HepG2 (cell line): ENCODE data around the gene NSMCE1. TPM values are rescaled to one million over a fixed set of nuclear protein-coding genes. Genes with fewer than 3 reads are reported as not detected.

ENCODE experiments used
- DR1 ChIP-seq: sonication (generic); formaldehyde crosslinking; IDR thresholded peaks from 2 replicates; pipeline ENCODE4 v1.8.0; 2021; ENCODE audit warnings: mild to moderate bottlenecking, missing genetic modification reagents, inconsistent platforms
- FOXO4 ChIP-seq: sonication (generic); formaldehyde crosslinking; conservative IDR thresholded peaks from 2 replicates; pipeline ENCODE4 v1.8.1; 2023; ENCODE audit warnings: missing genetic modification reagents
- FOXP4 ChIP-seq: sonication (generic); formaldehyde crosslinking; IDR thresholded peaks from 2 replicates; pipeline ENCODE4 v1.4.0; 2020; ENCODE audit warnings: missing genetic modification reagents
- MATR3 ChIP-seq: sonication (generic); formaldehyde crosslinking; IDR thresholded peaks from 2 replicates; pipeline ENCODE4 v1.4.0; 2020; ENCODE audit warnings: missing genetic modification reagents
- MYPOP ChIP-seq: sonication (generic); formaldehyde crosslinking; IDR thresholded peaks from 2 replicates; pipeline ENCODE4 v1.8.1; 2023; ENCODE audit warnings: mild to moderate bottlenecking, moderate library complexity, missing genetic modification reagents
- PAXIP1 ChIP-seq: sonication (generic); formaldehyde crosslinking; conservative IDR thresholded peaks from 2 replicates; pipeline ENCODE4 v1.4.0; 2020; ENCODE audit warnings: mild to moderate bottlenecking, missing genetic modification reagents, moderate library complexity
- SMAD1 ChIP-seq: sonication (generic); formaldehyde crosslinking; IDR thresholded peaks from 2 replicates; pipeline ENCODE4 v1.4.0; 2020; ENCODE audit warnings: missing genetic modification reagents, low read depth, mild to moderate bottlenecking, borderline replicate concordance
- TAF1 ChIP-seq: sonication (generic); formaldehyde crosslinking; IDR thresholded peaks from 2 replicates; pipeline ENCODE4 v1.4.0; 2020; ENCODE audit warnings: missing genetic modification reagents
- ZBTB20 ChIP-seq: sonication (generic); formaldehyde crosslinking; IDR thresholded peaks from 2 replicates; pipeline ENCODE4 v1.8.1; 2023; ENCODE audit warnings: missing genetic modification reagents, low read depth, mild to moderate bottlenecking, borderline replicate concordance
- ZBTB42 ChIP-seq: sonication (generic); formaldehyde crosslinking; IDR thresholded peaks from 2 replicates; pipeline ENCODE4 v1.5.0; 2020; ENCODE audit warnings: mild to moderate bottlenecking, missing genetic modification reagents
- ZHX1 ChIP-seq: sonication (generic); formaldehyde crosslinking; IDR thresholded peaks from 2 replicates; pipeline ENCODE4 v1.8.1; 2022; ENCODE audit warnings: low read depth, mild to moderate bottlenecking, missing genetic modification reagents
- ZNF326 ChIP-seq: sonication (generic); formaldehyde crosslinking; IDR thresholded peaks from 2 replicates; pipeline ENCODE4 v1.4.0; 2020; ENCODE audit warnings: missing genetic modification reagents, borderline replicate concordance
- ZNF549 ChIP-seq: sonication (generic); formaldehyde crosslinking; IDR thresholded peaks from 2 replicates; pipeline ENCODE4 v1.5.0; 2020; ENCODE audit warnings: missing genetic modification reagents
- ZNF780A ChIP-seq: sonication (generic); formaldehyde crosslinking; IDR thresholded peaks from 2 replicates; pipeline ENCODE4 v1.8.0; 2022; ENCODE audit warnings: mild to moderate bottlenecking, missing genetic modification reagents, moderate library complexity
- polyA plus RNA-seq, 8 experiments: library from polyadenylated mRNA; depleted of rRNA in 3 of 8; stranded (reverse) in 7 of 8; unstranded in 1 of 8; fragments of >200 nt; fragmentation: Illumina TruSeq in 4 of 8; extraction: Trizol in 4 of 8; gene quantifications; 2 replicates each; pipeline versions ENCODE4 v1.2.1 to v1.2.3, GENCODE V29; 2011 to 2016; ENCODE audit warnings: low read depth in 4 of 8, missing spikeins in 1 of 8, mixed read lengths in 1 of 8; ENCODE audit not compliant: insufficient read depth in 1 of 8
- total RNA-seq, 5 experiments: library from RNA; depleted of rRNA; stranded (reverse); fragments of >200 nt; fragmentation: Illumina TruSeq; extraction: Trizol; gene quantifications; 2 replicates each; pipeline ENCODE4 v1.2.3, GENCODE V29; 2016; ENCODE audit warnings: low read depth in 1 of 5

Gene NSMCE1
- total and polyA plus RNA-seq, 2 of the 13 experiments (the other 11 are each of a cell fraction or from before 2014, with no cell fraction given) = 42.7 to 52.9 TPM

GRCh38 chr16:27203507-27204311 lies 64.9 kb downstream of the NSMCE1 start, which contains the start of gene KDM8 (continued):
- TF ChIP-seq MATR3 (CRISPR knock-in tag) (no peak), PAXIP1 (CRISPR knock-in tag) (peak; percentile 62), ZNF549 (CRISPR knock-in tag) (no peak), FOXO4 (CRISPR knock-in tag) (peak; percentile 99; the same call in 1 of the 2 replicates), DR1 (CRISPR knock-in tag) (no peak; the same call in 1 of the 2 replicates), ZNF780A (no peak), ZBTB42 (CRISPR knock-in tag) (peak; percentile 71; the same call in 1 of the 2 replicates), SMAD1 (CRISPR knock-in tag) (peak; percentile 42; the same call in 1 of the 2 replicates), FOXP4 (CRISPR knock-in tag) (peak; percentile 71; the same call in 1 of the 2 replicates), TAF1 (CRISPR knock-in tag) (peak; percentile 87), ZNF326 (CRISPR knock-in tag) (peak; percentile 77), MYPOP (0 out of 2 replicates have a peak, but pooled peaks have one; percentile 0), ZHX1 (CRISPR knock-in tag) (no peak; the same call in 1 of the 2 replicates), ZBTB20 (CRISPR knock-in tag) (peak; percentile 88; the same call in 1 of the 2 replicates)
